OCI-LY3 (cell line): ENCODE measurements around the gene LRCH1.

Source experiments
- EZH2phosphoT487 ChIP-seq: fragments of 200-600 bp; shearing (Covaris generic); IDR thresholded peaks from 2 replicates; pipeline ENCODE4 v1.6.1; 2018; ENCODE audit warnings: antibody characterized with exemption, mixed run types, low read depth
- TF ChIP-seq, protein P1 (sequence below): fragments of 200-600, 300-600 bp; sonication (generic); IDR thresholded peaks from 2 replicates; pipeline ENCODE4 v1.5.1; 2014; ENCODE audit warnings: antibody characterized with exemption, low read length, low read depth

DNA sequence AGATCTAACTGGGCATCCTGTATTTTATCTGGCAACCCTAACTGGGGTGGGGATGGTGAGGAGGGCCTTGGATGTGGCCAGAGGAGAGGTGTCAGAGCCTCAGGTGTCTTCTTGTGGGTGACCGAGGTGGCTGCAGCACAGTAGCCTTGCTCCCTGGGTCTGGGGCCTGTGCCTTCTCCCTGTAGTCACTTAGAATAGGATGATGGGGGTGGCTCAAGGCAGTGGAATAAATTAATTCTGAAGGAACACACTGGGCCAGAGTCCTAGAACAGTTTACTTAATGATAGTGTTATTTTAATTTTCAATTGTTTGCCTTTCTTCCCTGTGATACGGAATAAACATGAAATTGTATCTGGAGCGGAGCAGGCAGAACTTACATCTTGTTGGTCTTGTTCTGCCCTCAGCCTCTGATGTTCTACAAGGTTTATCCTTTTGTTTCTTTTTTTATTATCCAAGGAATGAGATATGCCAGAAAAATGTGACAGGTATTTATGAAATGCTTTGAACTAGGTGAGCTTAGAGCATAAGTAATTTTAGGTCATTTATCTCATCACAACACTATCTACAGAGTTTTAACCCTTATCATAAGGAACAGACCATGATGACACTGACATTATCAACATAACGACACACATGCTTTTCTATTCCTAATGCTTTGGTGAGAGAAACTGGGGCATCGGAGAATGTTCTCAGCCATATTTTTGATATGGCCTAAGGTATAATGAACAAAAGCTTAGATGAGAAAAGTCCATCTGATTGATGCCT is 51.4 kb downstream of the LRCH1 start:
- TF ChIP-seq, protein P1, sequence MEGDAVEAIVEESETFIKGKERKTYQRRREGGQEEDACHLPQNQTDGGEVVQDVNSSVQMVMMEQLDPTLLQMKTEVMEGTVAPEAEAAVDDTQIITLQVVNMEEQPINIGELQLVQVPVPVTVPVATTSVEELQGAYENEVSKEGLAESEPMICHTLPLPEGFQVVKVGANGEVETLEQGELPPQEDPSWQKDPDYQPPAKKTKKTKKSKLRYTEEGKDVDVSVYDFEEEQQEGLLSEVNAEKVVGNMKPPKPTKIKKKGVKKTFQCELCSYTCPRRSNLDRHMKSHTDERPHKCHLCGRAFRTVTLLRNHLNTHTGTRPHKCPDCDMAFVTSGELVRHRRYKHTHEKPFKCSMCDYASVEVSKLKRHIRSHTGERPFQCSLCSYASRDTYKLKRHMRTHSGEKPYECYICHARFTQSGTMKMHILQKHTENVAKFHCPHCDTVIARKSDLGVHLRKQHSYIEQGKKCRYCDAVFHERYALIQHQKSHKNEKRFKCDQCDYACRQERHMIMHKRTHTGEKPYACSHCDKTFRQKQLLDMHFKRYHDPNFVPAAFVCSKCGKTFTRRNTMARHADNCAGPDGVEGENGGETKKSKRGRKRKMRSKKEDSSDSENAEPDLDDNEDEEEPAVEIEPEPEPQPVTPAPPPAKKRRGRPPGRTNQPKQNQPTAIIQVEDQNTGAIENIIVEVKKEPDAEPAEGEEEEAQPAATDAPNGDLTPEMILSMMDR, result no peak
- no peak for TF ChIP-seq EZH2phosphoT487
